HL-60/S4 (cell line): ENCODE measurements around the gene POU2F3.

Experiments
- in situ Hi-C: fragments of 300-500 bp; cut with MboI; formaldehyde crosslinking; loops from 2 replicates; pipeline ENCODE4 v1.14.3; 2022; ENCODE audit warnings: low sequenced_read_pairs

Gene POU2F3

DNA sequence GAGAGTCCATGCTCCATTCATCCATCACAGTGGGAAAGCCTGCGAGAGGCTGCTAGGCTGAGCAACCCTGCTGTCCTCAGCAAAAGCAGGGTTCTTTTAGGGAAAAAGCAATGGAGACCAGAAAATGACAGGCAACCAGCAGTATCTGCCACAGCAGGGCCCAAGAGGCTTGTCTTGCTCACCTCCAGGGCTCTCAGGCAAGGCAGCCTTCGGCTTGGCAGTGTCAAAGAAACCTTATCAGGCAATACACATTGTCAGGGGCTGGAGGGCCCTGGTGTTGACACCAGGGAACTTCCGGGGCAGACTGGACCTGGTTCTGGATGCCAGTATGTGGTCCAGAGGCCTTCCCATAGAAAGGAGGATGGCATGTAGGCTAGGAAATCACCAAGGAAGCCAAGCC, 74.9 kb downstream of the POU2F3 start:
- in situ Hi-C loops, result no loop called here

DNA sequence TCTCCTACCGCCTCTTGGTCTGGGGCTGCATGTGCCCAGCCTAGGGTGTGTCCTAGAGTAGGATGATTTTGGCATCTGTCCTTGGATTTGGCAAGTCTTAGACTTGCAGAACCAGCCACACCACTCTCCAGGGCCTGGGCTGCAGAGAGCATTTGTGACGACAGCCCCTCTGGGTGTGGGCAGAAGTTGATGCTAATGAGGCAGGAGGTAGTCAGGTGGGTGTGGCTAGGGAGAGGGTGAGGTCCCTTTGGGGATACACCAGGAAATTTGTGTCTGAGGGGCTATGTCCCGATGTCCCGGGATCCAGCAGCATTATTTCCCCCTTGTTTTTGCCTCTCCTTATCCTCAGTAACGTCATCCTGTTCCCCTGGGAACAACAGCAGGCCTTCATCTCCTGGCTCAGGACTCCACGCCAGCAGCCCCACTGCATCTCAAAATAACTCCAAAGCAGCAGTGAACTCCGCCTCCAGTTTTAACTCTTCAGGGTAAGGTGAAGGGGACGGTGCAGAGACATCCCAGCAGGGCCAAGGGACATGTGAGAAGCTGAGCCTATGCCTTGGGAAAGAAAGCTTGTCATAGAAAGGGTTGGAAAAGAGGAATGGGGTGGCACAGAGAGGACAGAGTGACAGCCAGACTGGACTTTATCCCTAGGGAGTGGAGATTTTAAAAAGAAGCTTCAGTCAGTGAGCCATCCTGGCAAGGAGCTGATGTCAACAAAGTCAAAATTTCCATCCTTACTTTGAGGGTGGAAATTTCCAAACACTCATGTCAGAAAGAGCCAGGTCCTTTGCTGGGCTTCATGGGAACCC, 77.1 kb downstream of the POU2F3 start:
- in situ Hi-C loops, result no loop called here

DNA sequence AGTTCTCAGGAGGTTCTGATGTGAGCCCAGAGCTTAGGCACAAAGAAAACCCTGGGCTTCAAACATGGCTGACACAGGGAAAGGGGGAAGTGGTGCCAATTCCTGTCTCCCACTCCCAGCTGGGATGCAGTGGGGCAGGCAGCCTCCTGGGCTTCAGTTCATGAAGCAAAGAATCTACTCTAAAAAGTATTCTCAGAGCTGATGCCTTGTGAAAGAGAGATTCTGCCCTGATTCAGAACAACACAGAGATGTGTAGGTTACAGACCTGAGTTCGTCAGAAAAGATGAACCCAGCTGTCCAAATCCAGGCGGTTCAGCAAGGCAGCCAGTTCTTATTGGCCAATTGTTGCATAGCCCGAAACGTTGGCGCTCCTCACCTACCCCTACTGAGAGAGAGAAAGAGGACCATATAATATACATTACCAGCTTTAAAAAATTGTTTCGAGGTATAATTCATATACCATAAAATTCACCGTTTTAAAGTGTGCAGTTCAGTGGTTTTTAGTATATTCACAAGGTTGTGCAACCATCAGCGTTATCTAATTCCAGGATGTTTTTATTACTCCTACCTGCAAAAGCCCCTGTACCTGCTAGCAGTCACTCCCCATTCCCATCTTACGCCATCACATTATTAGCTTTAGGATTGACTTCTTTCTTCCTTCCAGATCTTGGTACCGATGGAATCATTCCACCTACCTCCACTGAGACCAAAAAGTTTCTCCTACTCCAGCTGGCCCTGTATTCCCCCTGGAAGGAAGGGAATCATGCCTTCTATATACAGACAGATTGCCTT, 77.9 kb downstream of the POU2F3 start:
- in situ Hi-C loops, result no loop called here

DNA sequence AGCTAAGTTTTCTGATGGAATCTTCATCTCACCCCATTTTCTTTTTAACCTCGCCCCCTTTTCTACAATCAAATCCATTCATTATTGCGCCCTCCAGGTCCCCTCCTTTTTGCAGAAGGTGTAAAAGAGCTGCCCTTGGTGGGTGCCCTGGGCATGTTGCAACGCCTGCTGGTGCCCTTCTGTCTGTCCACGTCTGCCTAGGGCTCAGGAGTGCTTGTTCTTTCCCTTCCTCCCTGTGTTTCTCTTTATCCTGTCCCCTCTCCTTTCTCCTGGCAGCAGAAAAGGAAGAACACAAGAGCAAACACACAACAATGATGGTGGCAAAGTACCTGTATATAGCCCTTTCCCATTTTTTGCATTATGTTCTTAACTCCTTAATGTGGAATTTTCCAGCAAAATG, 79.0 kb downstream of the POU2F3 start:
- in situ Hi-C loops, result no loop called here

DNA sequence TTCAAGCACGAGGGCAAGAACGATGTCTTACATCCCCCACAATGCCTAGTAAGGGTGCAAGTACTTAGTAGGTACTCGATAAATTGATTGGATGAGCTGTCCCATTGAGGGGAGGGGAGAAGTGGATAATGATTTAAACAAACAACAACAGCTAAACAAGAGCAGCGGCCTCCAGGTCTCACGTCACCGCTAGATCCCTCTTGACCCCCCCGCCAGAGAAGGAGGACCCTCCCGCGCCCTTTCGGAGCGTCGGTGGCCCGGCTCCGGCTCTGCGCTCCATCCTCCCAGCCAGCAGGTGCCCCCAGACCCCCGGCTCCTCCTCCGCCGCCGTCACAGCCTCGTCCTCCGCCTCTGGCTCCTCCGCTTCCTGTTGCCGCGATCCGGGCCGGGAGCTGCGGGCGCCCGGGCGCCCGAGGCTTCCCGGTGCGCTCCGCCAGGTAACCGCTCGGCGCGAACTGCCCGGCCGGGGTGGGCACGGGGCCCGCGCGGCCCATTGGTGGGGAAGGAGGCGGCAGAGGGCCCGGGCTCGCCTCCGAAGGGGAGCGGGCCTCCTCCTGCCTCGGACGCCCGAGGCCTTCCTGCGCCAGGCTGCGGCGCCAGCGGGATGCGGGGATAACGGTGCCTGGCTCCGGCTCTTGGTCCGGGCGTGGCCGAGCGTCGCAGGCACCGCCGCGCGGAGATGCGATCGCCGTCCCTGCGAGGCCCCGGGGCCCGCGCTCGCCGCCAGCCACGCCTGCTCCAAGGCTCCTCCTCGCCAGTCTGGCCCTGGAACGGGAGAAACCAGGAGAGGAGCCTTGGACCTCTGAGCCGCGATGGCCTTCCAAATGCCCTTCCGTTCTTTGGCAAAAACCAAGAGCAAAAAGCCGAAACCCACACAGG, 85.2 kb downstream of the POU2F3 start, which contains the start of gene TLCD5:
Gene TLCD5, plus strand, starts transcription at position 368 of the 879 bp plus-strand sequence. CDS start 2,143 bp downstream, outside the sequence.
- in situ Hi-C loops, result no loop called here

DNA sequence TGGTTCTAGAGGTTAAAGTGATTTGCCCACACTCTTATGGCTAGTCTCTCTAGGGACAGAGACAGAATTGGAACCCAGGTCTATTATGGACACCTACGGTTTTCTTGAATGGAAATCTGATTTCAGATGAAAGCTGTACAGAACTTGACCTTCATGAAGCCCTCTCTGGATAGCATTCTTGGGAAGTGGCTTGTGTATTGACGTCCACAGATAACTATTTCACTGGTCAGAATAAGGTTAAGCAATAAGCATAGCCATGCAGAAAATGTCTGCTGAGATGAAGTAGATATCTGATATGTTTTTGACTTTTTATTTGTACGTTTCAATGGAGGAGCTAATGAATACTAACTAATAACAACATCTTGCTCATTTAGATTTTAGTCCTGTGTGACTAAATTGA, 86.3 kb downstream of the POU2F3 start:
- in situ Hi-C loops, result no loop called here

DNA sequence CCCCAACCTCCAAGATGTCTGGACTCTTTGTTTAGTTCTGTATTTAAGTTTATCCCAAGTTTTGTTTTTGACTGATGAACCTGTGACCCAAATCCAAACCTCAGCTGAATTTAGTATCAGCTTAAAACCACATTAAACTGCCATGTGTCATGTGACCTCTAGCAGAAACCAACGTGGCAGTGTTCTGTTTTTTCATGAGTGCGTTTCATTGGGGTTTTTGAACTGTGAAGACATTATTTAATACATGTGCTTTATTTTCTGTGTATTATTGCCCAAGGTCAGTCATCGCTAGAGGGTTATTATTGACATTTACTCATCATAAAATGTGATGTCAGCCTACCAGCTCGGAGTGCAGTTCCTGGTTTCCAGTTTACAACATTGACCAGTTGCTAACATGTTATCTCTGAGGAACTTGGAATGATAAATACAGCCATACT, 86.9 kb downstream of the POU2F3 start:
- in situ Hi-C loops, result no loop called here

DNA sequence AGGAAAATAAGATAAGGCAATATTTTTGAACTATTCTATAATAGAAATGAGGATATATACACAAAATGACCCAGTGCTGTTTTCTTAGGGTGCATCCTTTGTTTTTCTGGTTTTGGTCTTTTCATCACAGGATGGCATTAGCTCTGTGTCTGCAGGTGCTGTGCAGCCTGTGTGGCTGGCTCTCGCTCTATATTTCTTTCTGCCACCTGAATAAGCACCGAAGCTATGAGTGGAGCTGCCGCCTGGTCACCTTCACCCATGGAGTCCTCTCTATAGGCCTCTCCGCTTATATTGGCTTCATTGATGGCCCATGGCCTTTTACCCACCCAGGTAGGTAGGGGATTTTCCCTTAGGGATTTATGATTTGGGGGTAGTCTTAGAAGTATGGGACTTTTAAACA, 87.4 kb downstream of the POU2F3 start:
- in situ Hi-C loops, result no loop called here

DNA sequence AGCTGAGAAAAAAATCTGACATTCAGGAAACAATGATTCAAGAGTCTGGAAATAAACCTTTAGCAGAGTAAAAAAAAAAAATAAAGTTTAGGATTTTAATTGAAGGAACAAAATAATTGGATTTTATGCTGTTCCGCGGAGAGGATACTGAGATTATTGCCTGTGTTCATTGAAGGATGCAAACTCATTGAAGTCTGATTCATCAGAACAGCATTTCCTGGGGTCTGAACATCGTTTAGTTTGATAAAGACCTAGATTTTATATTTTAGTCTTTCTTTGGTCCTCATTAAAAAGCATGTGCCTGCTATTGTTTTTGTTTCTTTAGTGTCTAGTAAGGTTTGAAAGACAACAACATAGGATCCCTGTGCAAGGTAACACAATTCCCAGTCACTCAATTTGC, 89.6 kb downstream of the POU2F3 start:
- in situ Hi-C loops, result no loop called here

DNA sequence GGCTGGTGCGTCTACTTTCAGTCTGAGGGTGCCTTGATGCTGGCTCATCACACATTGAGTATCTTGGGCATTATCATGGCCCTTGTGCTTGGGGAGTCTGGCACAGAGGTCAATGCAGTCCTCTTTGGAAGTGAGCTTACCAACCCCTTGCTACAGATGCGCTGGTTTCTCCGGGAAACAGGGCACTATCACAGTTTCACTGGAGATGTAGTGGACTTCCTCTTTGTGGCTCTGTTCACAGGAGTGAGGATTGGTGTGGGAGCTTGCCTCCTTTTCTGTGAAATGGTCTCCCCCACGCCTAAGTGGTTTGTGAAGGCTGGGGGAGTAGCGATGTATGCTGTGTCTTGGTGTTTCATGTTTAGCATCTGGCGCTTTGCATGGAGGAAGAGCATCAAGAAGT, 90.1 kb downstream of the POU2F3 start:
- in situ Hi-C loops, result no loop called here

DNA sequence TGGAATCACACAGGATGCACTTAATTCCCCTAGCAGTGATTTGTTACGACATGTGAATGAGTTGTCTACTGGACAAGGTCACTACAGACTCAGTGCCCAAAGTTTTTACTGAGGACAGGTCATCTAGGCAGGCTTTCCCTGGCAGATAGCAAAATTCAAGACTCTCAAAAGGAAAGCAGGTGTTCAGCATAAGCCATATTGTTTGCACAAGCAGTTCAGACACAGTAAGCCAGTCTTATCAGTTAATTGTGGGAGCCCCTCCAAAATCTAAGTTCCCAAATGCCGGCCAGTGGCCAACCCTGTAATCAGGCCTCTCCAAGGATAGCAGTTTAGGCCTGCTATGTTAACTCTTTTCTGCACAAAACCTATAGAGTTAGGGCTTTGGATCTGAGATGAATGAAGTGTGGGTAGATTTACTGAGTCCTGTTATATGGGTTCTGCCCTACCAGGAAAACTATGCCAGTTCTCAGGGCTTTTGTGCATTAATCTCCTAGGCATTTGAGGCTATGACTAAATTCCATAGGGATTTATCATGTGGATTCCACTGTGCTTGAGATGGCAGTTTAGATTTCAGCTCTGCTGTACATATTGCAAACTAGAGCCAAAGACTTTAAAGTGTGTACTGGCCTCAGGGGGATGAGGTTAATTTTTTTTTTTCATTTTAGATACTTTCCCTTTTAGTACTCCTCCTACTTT, 91.5 kb downstream of the POU2F3 start:
- in situ Hi-C loops, result no loop called here

DNA sequence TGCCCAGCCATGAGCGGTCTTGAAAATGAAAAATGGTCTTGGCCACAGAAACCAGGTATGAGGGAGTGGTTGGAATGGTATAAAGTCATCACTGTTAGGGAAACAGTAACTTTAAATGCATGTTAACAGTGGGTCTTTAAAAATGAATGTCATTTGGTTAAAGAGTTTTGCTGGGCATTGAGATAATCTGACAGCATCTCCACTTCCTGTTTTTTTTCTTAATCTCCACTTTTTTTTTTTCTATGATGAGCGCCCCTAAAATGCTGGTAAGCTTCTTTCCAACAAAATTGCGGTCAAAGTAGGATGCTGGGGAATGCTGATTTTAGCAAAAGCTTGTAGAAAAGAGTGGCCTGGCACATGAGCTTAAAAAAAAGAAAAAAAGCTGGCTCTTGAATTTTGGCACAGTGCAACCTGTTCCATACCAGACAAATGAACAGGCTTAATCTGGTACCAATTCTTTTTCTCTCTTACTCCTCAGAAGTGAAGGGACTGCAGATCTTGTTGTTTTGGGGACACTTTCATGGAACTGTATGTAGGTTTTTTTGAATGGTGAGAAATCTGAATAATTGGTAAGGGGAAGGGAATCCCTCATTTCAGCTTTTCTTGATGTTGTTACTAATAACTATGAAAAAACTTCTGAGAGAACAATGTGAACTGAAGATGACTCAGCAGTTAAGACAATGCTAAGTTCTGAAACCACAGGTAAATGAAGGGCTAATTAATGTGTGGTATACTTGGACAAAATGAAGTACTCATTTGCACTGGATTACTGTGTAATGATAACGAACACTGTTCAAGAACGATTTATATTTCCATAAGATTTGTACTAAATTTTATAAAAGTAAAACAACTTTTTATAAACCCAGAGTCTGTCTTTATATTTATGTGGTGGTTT, 93.1 kb downstream of the POU2F3 start:
- in situ Hi-C loops, result no loop called here

DNA sequence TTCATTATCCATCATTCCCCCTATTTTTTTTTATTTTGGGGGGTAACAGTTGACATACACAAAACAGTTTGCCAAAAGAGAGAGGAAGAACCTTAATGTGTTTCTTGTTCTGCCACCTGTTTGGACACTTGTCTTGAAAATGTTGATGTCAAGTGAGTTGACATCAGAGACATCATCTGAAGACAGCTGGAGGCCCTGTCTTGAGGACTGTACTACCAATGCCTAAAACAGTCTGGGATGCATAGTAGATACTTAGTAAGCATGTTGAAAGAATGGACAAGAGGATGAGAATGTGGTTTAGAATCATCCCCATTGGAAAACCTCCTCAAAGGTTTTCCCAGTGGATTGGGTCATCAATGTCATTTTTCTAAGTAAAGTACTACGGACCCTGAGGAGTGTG, 93.9 kb downstream of the POU2F3 start:
- in situ Hi-C loops, result no loop called here

DNA sequence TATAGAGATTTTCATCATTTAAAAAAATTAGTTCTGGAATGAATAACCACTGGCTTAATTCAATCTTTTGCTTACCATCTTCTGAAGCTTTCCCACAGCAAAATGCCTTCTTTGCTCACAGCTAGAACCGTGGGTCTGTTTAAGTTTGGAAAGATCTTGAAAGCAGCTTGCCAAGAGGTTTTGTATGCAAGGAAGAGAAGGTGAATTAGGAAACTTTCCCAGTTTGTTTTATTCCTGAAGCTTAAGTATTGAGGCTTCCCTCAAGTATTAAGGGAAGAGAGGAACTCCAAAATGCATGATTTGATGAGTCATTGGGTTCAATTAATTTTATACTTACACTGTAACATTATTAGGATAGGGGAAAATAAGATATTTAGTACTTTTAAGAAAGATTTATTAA, 94.4 kb downstream of the POU2F3 start:
- in situ Hi-C loops, result no loop called here

DNA sequence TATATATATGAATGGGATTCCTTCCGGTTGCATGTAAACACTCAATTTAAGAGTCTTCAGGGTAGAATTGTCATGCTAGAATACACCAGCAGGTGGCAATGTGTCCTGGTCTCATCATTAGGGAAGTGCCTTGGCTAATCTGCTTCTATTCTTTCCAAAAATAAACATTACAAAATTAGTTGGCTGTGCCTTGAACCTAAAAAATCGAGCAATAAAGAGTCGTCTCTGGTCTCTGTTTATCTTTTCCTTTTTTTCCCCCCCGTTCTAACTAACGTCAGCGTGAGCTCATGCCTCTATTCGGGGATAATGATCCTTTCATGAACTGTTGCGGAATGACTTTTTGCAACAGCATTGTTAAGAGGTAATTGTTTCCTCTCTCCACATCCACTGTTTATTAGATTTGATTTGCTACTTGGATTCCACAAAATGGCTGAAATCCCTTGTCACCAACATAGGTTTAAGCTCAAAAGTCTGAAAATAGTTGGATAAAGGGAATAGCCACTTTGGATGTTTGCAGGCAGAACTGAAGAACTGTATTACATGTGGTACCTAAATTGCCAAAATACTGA, 95.0 kb downstream of the POU2F3 start:
- in situ Hi-C loops, result no loop called here

DNA sequence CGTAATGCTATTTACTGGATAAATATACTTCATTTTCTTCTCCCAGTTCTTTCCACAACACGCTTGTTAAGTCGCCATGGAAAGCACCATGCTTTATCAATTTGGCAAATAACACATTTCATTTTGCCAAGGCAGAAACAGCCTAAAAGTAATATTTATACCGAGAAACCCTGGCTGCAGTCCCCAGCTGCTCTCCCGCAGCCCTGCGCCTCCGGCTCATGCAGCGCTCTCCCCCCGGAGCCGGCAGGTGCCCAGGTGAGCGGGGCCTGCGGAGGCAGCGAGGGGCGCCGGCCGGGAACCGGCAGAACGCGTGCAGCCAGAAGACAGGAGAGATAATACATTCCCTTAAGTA, 95.6 kb downstream of the POU2F3 start:
- in situ Hi-C loops, result no loop called here

DNA sequence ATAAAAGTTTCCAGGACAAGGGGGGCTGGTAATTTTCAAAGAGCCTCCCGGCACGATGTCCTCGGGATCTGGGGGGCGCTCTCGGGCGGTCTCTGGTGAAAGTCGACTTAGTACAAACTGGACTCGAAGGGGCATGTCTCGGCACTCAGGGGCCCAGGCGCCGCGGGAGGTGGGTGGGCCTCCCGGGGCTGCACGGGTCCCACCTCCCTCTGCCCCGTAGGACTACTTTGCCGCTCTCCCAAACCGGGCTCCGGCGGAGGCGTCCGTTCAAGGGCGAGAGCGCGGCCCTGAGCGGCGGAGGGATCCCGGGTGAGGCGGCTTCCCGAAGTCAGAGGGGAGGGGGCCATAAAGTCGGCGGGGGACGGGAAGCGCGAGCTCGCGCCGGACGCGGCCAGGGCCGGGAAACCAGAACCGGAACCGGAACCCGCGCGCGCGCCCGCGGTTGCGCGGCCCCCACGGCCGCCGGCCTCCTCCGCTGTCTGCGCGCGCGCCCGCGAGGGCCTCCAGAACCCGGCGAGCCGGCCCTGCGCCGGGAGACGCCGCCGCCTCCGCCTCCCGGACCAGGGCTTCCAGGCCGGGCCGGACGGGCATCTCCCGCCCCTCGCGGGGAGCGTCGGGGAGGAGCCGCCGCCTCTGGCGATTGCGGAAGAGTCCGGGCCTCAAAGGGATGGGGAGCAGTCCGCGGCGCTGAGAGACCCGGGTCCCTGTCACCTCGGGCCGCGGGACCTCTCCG, 96.1 kb downstream of the POU2F3 start, which contains the start of gene ARHGEF12:
Gene ARHGEF12, plus strand, starts transcription at position 506 of the 733 bp plus-strand sequence. CDS start 831 bp downstream, outside the sequence.
- in situ Hi-C loops, result no loop called here

DNA sequence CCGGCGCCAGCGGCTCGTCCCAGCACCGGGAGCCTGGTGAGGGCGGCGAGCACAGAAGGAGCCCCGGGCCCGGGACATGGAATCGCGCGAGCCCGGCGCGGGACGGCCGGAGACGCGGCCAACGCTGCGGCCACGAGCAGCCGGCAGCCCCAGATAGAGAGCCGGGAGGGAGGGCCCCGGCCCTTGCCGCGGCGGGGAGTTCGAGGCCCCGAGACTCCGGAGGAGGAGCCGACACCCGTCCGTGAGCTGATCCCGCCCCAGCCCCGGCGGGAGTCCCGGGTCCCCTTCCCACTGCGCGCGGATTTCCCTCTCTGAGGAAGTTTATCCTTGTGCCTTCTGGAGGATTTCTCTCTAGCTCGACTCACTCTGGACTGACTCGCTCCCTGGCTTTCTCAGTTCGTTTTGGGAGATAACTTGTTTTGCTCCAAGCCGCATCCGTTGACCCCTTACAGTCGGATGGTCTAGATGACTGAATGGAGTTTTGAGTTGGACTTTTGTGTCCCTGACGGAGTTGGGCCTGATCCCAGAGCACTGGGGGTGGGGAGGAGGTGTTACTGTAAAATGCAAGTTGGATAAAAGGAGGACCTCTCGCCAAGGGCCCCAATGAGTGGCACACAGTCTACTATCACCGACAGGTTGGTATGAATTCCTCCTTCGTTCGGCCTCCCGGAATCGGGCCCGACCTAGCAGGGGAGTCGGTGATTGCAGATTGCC, 96.9 kb downstream of the POU2F3 start:
- in situ Hi-C loops, result no loop called here
